ENCODE data around the gene PSMC2. TPM values are rescaled to one million over a fixed set of nuclear protein-coding genes. Genes with fewer than 3 reads are reported as not detected.
"Not testable (repeated sequence)": the region's sequence is repeated elsewhere in the genome, so short reads cannot be mapped to it uniquely, and the experiment has no call there.

The PSMC2 gene
- polyA plus RNA-seq, 3 donors: 37.5 to 111 (median 96.7) TPM

DNA sequence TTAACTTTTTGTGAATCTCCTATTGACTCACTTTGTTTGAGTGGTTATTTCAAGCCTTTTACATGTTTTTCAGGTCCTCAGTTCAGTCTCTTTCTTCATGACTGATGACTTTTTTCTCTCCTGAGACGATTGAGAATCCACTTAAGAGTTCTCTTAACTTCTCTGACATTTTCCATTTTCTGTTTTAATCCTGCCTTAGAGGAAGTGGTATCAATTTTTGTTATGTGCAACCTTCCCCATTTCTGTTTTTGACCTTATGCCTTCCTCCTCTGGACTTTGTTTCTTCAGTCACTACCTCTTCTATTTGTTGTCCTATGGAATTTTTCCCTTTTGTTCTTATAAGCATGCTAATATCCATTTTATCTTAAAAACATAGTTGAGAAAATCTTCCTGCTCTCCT is 2.4 kb downstream of the PSMC2 start:
- WGBS, 3 donors: 32 to 46% (median 44%) methylated on average over 1 of the region's 1 CpG
- H3K27ac ChIP-seq (ENCODE audit: low read depth, low read length): no peak overlapping the region

GRCh38 chr7:103369432-103369831 is 22.0 kb downstream of the PSMC2 start:
- H3K27ac ChIP-seq (ENCODE audit: low read depth, low read length): no peak overlapping the region
- 95 to 97% (median 97%) methylated on average over 5 of the region's 5 CpGs for WGBS, 3 donors

GRCh38 chr7:103373866-103374643 is 26.6 kb downstream of the PSMC2 start:
- WGBS, 3 donors: 48 to 65% (median 58%) methylated on average over 6 of the region's 6 CpGs
- H3K27ac ChIP-seq (ENCODE audit: low read depth, low read length): no peak overlapping the region

GRCh38 chr7:103379270-103379975 is 32.0 kb downstream of the PSMC2 start:
- 69 to 74% (median 72%) methylated on average over 3 of the region's 3 CpGs for WGBS, 3 donors
- H3K27ac ChIP-seq (ENCODE audit: low read depth, low read length): no peak overlapping the region

DNA sequence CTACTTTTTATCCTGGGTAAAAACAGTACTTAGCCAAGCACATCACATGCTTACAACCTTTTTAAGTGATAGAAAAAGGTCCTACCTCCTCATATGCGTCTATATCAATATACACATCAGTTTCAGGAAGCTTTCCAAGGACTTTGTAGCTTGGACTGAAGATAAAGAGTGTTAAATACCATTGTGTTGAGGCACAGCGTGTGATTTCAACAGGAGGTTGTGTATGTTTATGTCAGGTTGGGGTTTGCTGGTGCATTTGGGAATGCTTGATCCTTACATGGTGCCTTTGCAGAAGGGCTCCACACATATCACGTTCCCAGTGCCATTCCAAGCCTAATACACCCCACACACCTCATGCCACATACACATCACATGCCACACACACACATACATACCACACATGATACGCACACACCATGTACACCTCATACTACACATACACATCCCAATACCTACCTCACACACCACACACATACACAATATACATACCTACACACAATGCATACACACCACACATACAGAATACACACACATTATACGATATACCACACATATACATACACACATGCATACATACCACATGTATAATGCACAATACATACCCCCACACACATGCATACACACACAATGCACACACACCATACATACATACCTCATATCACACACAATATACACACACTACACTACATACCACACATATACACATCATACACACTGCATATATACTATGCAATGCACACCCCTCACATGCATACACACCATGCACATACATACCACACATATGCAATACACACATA is 33.1 kb downstream of the PSMC2 start:
- 69 to 76% (median 76%) methylated on average over 5 of the region's 5 CpGs for WGBS, 3 donors
- H3K27ac ChIP-seq (ENCODE audit: low read depth, low read length): no peak overlapping the region

GRCh38 chr7:103381280-103382031 is 34.0 kb downstream of the PSMC2 start:
- H3K27ac ChIP-seq (ENCODE audit: low read depth, low read length): no peak overlapping the region
- WGBS, 3 donors: 89 to 93% (median 89%) methylated on average over 4 of the region's 4 CpGs

GRCh38 chr7:103382032-103382402 is 34.6 kb downstream of the PSMC2 start:
- WGBS, 3 donors: 87 to 90% (median 89%) methylated on average over 4 to 5 of the region's 5 CpGs
- H3K27ac ChIP-seq (ENCODE audit: low read depth, low read length): no peak overlapping the region

- 73 to 100% (median 79%) methylated on average over 1 of the region's 1 CpG for WGBS, 3 donors
- no peak overlapping the region for H3K27ac ChIP-seq (ENCODE audit: low read depth, low read length)
These were observed 39.8 kb downstream of the PSMC2 start for GRCh38 chr7:103387242-103387641.

GRCh38 chr7:103388469-103389140 is 41.2 kb downstream of the PSMC2 start:
- no peak overlapping the region for H3K27ac ChIP-seq (ENCODE audit: low read depth, low read length)
- 75 to 82% (median 79%) methylated on average over 4 of the region's 4 CpGs for WGBS, 3 donors

DNA sequence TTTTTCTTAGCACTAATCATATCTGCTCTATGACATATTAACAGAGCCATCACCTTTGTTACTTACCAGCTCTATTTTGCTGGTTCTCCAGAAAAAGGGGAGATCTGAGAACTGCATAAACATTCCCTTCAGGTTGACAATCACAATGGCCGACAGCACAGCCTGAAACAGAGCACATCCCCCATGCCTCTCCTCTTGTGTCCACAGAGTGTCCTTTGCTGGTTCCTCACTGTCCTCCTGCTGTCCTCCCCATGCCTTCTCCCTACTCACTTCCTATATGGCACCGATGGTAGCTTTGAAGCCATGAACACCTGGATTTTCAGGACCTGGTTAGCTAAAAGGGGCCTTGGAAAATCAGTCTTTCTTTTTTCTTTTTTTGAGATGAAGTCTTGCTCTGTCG is 41.8 kb downstream of the PSMC2 start:
- 82 to 85% (median 85%) methylated on average over 3 of the region's 3 CpGs for WGBS, 3 donors
- no peak overlapping the region for H3K27ac ChIP-seq (ENCODE audit: low read depth, low read length)

DNA sequence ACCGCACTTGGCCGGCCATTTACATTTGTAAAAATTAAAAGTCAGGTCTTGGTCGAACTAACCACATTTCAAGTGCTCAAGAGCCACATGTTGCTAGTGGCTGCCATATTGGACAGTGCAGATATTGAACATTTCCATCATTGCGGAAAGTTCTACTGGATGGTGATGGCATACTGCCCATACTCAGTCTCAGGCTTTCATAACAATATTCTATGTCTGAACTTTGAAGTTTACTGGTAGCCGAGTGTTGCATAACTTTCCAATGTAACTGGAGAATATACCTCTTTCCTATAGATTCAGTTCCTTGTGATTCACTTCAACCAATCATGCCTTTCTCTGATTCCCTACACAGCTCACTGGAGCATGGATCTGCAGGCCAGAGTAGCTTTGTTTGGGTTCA is 43.7 kb downstream of the PSMC2 start:
- H3K27ac ChIP-seq (ENCODE audit: low read depth, low read length): no peak overlapping the region
- WGBS, 3 donors: 92 to 93% (median 92%) methylated on average over 5 of the region's 5 CpGs

DNA sequence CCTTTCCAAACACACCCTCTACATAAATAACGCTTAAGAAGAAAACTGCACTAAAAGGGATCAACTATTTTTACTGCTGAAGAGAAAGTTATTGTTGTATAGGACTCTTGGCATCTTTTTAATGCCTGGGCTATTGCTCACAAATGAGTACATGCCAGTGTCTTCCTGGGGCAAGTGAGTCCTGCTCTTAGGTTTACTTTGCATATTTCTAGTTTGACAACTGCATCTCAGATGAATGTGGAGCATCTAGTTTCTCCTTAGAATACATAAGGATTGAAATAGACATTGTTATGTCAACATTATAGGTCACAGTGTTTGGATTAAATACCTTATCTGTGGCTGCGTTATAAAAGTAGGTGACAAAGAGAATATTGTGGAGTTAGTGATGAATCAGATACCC is 44.5 kb downstream of the PSMC2 start:
- no peak overlapping the region for H3K27ac ChIP-seq (ENCODE audit: low read depth, low read length)
- whole genome bisulfite sequencing, 3 donors: 56 to 90% (median 90%) methylated on average over 2 of the region's 2 CpGs

GRCh38 chr7:103394566-103394965 is 47.1 kb downstream of the PSMC2 start:
- WGBS, 3 donors: 89 to 92% (median 91%) methylated on average over 4 of the region's 4 CpGs
- H3K27ac ChIP-seq (ENCODE audit: low read depth, low read length): no peak overlapping the region

GRCh38 chr7:103395071-103395470 is 47.6 kb downstream of the PSMC2 start:
- no peak overlapping the region for H3K27ac ChIP-seq (ENCODE audit: low read depth, low read length)
- WGBS, 3 donors: 17 to 58% (median 57%) methylated on average over 1 of the region's 1 CpG

DNA sequence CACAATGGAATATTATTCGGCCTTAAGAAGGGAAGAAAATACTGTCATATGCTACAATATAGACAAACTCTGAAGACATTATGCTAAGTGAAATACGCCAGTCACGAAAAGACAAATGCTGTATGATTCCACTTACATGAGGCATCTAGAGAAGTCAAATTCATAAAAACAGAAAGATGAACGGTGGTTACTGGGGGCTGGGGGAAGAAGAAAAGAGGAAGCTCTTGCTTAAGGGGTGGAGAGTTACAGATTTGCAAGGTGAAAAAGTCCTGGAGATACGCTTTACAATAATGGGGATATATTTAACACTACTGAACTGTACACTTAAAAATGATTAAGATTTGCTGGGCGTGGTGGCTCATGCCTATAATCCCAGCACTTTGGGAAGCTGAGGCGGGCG is 49.0 kb downstream of the PSMC2 start:
- 55 to 69% (median 66%) methylated on average over 8 of the region's 8 CpGs for WGBS, 3 donors
- no peak overlapping the region for H3K27ac ChIP-seq (ENCODE audit: low read depth, low read length)

DNA sequence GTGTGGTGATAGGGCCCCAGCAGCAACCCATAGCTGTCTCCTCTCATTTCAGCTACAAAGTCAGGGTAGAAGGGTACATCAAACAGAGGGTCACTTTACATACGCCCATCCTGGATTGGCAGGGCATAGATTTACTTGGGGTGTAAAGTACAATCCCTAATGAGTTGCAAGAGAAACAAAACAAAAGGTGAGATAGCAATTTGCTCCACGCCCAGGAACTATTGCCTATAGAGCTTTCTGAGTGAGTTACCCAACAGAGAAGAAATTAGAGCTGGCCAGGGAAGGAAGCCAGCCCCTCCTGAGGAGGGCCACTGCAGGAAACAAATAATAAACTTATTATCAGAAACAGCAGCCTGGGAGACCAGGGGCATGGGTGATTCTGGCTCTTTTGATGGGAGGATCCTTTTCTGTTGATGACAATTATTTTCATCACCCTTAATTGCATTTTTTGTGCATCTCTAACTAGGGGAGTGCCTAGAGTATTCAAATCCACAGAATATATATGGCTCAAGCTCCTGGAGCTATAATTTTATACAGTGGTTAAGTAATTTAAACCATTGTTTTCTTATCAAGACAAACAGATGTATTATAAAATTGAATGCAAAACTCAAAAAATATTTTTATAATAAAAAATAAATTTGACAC is 51.2 kb downstream of the PSMC2 start:
- no peak overlapping the region for H3K27ac ChIP-seq (ENCODE audit: low read depth, low read length)
- WGBS, 3 donors: 39 to 50% (median 39%) methylated on average over 2 of the region's 2 CpGs

DNA sequence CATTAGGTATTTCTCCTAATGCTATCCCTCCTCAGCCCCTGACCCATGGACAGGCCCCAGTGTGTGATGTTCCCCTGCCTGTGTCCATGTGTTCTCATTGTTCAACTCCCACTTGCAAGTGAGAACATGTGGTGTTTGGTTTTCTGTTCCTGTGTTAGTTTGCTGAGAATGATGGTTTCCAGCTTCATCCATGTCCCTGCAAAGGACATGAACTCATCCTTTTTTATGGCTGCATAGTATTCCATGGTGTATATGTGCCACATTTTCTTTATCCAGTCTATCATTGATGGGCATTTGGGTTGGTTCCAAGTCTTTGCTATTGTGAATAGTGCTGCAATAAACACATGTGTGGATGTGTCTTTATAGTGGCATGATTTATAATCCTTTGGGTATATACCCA is 52.2 kb downstream of the PSMC2 start:
- H3K27ac ChIP-seq (ENCODE audit: low read depth, low read length): not testable (repeated sequence)

All from adipose tissue (tissue), 3 donors.